ENCODE data around the gene ARRB2. TPM values are rescaled to one million over a fixed set of nuclear protein-coding genes. Genes with fewer than 3 reads are reported as not detected.

Gene ARRB2
- total and polyA plus RNA-seq, 2 of the 13 experiments (the other 11 are each of a cell fraction or from before 2014, with no cell fraction given): 21.5 to 49.2 TPM

GRCh38 chr17:4739122-4740024 lies 28.9 kb downstream of the ARRB2 start, which contains the start of the genes CXCL16 and ZMYND15 (continued):
- no peak for TF ChIP-seq DMTF1 (CRISPR knock-in tag; IDR thresholded peaks at IDR 0.05)
- no peak for TF ChIP-seq POLR2AphosphoS5 (IDR thresholded peaks at IDR 0.05; ENCODE audit: low read depth, low read length)
- peak; percentile 83 for TF ChIP-seq ZNF777 (CRISPR knock-in tag; IDR thresholded peaks at IDR 0.05)
- TF ChIP-seq GPN1 (CRISPR knock-in tag; IDR thresholded peaks at IDR 0.05; ENCODE audit: borderline replicate concordance): no peak
- TF ChIP-seq NFE2L2 (IDR thresholded peaks at IDR 0.05; ENCODE audit: low read length): no peak
- no peak for TF ChIP-seq ZUFSP (CRISPR knock-in tag; IDR thresholded peaks at IDR 0.05; ENCODE audit: borderline replicate concordance)
- no peak for TF ChIP-seq RBAK (CRISPR knock-in tag; IDR thresholded peaks at IDR 0.05)
- TF ChIP-seq ZNF629 (CRISPR knock-in tag; conservative IDR thresholded peaks at IDR 0.05): no peak
- peak; percentile 39 for TF ChIP-seq GABPB1 (CRISPR knock-in tag; IDR thresholded peaks at IDR 0.05)
- peak; percentile 30; the same call in 1 of the 2 replicates for TF ChIP-seq ZNF614 (CRISPR knock-in tag; IDR thresholded peaks at IDR 0.05; ENCODE audit: borderline replicate concordance)
- TF ChIP-seq TCF7 (IDR thresholded peaks at IDR 0.05; ENCODE audit: low read depth): no peak
- TF ChIP-seq SAP130 (CRISPR knock-in tag; IDR thresholded peaks at IDR 0.05; ENCODE audit: low read depth): peak; percentile 48
- TF ChIP-seq PLRG1 (conservative IDR thresholded peaks at IDR 0.05): no peak
- TF ChIP-seq, protein P1, sequence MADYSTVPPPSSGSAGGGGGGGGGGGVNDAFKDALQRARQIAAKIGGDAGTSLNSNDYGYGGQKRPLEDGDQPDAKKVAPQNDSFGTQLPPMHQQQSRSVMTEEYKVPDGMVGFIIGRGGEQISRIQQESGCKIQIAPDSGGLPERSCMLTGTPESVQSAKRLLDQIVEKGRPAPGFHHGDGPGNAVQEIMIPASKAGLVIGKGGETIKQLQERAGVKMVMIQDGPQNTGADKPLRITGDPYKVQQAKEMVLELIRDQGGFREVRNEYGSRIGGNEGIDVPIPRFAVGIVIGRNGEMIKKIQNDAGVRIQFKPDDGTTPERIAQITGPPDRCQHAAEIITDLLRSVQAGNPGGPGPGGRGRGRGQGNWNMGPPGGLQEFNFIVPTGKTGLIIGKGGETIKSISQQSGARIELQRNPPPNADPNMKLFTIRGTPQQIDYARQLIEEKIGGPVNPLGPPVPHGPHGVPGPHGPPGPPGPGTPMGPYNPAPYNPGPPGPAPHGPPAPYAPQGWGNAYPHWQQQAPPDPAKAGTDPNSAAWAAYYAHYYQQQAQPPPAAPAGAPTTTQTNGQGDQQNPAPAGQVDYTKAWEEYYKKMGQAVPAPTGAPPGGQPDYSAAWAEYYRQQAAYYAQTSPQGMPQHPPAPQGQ (CRISPR knock-in tag; IDR thresholded peaks at IDR 0.05; ENCODE audit: borderline replicate concordance): no peak
- TF ChIP-seq ZNF720 (CRISPR knock-in tag; IDR thresholded peaks at IDR 0.05): no peak
- TF ChIP-seq ESRRA (CRISPR knock-in tag; IDR thresholded peaks at IDR 0.05; ENCODE audit: low read depth): 0 out of 2 replicates have a peak, but pooled peaks have one; percentile 46
- no peak for TF ChIP-seq KDM6A (CRISPR knock-in tag; IDR thresholded peaks at IDR 0.05; ENCODE audit: low read depth)
- peak; percentile 75; the same call in 1 of the 2 replicates for TF ChIP-seq ZNF343 (CRISPR knock-in tag; IDR thresholded peaks at IDR 0.05)
- TF ChIP-seq PPARG (CRISPR knock-in tag; conservative IDR thresholded peaks at IDR 0.05): no peak
- TF ChIP-seq JDP2 (CRISPR knock-in tag; IDR thresholded peaks at IDR 0.05; ENCODE audit: borderline replicate concordance): no peak

All from HepG2 (cell line).